Fibroblast of skin of right quadriceps (primary cell): ENCODE measurements around the gene LNX2.

Source experiments
- DNase-seq: peaks from one replicate; pipeline ENCODE4 v3.0.0-alpha.2; 2013

The LNX2 gene

DNA sequence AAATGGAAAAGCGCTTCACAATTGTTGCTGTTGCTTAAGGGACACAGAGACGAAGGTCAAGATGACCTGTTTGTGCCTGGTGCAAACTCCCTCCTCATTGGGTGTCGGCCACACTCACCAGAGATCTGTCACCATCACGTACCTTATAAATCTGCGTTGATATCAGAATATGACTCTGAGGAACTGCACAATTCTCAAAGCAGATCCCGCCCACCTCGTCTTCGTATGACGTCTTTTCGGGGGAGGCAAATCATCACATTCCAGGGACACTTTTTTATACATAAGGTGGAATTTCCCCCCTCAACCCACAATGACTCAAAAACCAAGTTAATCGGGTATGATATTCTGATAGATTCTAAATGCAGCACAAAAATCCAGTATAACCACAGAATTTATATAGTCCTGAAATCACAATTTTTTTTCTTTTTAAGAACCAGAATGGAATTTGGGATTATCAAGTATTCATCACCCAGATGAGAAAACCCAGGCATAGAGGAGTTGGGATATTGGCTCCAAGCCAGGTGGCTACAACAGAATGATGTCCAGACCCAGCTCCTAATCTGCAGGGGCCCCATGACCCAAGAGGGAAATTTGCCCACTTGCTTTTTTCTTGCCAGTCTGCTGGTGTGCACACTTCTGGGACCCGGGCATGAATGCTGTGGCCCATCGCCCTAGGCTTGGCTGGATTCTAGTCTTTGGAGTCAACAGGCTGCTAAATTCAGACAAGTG, 119.4 kb downstream of the LNX2 start:
- no peak for DNase-seq

DNA sequence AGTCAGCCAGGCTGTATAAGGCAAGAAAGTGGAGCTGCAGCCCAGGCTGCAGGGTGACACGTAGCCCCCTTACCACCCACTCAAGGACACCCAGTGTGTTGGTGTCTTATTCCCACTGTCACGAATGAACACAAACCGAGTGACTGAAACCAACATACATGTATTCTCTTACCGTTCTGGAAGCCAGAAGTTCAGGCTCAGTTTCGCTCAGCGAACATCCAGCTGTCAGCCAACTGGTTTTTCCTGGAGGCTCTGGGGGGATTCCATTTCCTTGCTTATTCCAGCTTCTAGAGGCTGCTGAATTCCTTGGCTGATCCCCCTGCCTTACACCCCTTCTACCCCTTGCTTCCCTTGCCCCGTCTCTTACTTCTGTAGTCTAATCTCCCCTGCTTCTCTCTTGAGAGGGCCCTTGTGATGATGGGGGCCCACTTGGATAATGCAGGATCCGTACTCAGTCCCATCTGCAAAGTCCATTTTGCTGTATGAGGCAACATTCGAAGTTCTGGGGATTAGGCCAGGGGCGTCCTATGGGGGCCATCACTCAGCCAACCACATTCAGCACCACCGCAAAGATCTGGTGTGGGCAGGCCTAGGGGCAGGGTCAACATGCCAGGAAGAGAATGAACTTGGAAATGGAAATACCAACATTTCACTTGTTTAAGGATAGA, 122.6 kb downstream of the LNX2 start:
- no peak for DNase-seq

DNA sequence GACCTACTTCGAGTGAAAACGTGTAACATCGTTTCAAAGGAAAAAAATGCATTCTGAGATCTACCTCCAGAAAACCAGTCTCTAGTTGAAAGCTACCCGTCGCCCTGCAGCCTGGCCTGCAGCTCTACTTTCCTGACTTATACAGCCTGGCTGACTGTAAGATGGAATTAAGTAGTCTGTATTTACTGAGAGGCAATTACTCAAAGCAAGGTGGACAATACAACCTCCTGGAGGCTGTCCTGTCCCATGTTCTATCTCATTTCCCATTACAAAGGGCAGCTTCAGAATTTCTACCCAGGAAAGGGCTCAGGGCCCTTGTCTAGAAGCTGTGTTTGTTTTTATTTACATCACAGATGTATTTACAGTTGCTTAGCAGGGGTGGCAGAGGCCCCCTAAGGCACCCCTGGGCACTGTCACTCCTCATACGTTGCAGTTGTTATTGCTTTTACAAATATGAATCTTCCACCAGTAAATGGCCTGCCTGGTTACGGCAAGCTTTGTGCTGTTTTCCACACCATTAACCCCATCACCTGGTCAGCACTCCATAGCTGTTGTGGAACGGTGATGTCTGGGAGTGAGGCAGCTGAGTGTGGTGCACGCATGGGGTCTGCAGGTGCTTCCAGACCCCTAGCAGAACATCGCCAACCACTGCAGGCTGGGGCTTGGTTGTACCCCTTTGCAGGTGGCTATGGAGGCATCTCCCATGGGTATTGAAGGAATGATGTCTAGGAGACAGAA, 123.6 kb downstream of the LNX2 start:
- no peak for DNase-seq

DNA sequence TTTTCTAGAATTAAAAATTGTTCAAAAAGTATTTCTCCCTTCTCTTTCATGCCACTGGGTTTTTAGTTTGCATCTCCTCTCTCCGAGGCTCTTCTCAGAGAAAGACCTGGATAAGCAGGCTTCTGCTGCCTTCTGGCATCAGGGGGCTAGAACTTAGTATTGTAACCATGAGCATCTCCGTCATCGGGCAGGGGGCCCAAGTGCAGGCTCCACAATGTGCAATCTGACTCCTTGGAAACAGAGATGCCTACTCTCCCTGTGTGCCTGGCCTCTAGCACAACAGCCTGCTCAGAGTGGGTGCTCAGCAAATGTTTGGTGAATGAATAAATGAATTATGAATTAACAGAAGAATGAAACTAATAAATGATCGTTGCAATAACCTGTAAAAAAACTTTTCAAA, 124.3 kb downstream of the LNX2 start:
- no peak for DNase-seq
